NCI-H2029 (cell line): ENCODE measurements around the gene NUDT5.
"Not testable (repeated sequence)": the region's sequence is repeated elsewhere in the genome, so short reads cannot be mapped to it uniquely, and the experiment has no call there.

Source experiments
- DNase-seq: peaks from one replicate; lab custom pipeline; 2025; lab: John Stamatoyannopoulos, UW

The NUDT5 gene

GRCh38 chr10:12195603-12196506 lies at the start of gene NUDT5, which contains the start of gene CDC123:
Gene NUDT5, minus strand, starts transcription at chr10:12195891. Its CDS starts 9,600 bp downstream, at chr10:12186291.
Gene CDC123, plus strand, starts transcription at chr10:12196188. Its CDS starts 58 bp downstream, at chr10:12196246.
- peak; percentile 66 for DNase-seq

GRCh38 chr10:12243864-12244620 lies 48.4 kb upstream of the NUDT5 start:
- DNase-seq, result no peak

DNA sequence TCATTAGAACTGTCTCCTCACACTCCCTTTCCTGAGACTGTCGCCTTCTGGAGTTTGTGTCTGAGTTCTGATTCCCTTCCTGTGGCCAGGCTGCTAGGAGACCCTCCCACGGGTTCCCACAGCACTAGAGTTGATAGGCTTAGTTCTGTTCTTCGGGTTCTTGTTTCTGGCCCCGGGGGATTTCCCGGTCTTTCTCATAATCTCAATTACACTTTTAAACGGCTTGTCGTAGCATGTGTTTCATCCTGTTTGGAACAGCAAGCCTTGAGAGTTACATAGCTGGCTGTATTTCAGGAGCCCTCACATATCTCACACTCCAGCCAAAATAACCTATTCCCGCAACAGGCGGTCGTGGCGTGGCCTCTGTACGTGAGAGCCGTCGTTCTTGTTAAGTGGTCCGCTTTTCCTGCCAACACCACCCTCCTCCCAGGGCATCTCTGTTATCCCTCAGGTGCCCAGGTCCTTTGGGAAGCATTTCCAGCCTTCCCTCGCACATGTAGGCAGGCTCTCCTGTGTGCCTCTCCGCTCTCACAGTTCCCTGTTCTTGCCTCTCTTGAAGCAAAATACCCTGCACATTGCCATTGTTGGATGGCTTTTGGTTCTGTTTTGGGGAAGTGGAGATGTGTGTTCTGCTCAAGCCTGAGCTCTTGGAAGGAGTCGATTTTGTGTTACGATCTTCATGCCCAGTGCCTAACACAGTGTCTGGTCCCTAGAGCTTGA lies 46.3 kb upstream of the NUDT5 start:
- no peak for DNase-seq

- no peak for DNase-seq
Measured at GRCh38 chr10:12238821-12239220, 43.1 kb upstream of the NUDT5 start.

DNA sequence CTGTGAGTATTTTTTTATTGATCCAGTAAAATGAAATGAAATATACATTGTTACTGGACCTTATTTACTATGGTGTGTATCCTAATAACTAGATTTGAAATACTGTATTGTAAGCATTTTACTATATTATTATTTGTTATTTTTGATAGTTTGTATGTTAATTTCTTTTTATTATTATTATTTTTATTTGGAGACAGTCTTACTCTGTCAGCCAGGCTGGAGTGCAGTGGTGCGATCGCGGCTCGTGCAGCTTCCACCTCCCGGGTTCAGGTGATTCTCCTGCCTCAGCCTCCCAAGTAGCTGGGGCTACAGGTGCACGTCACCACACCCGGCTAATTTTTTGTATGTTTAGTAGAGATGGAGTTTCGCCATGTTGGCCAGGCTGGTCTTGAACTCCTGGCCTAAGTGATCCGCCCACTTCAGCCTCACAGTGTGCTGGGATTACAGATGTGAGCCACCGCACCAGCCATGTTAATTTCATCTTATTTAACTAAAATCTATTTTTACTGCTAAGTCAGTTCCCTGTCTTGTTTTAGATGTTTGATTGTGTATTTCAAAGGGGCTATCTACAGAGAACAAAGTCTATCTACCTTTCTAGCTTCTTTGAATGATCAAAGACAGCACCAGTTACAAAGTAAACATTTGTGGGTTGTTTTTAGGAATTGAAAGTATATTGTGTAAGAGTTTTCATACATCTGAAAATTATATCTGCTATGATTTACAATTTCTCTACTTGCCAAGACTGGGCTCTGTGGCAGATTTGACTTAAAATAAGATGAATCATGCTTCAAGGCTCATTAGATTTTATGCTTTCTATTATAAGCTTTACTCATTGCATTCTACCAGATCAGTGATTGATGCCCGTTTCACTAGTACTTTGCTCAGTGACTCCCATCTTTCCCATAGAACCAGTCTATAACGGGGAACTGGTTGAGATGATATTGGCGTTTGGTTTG lies 41.9 kb upstream of the NUDT5 start:
- DNase-seq, result no peak

DNA sequence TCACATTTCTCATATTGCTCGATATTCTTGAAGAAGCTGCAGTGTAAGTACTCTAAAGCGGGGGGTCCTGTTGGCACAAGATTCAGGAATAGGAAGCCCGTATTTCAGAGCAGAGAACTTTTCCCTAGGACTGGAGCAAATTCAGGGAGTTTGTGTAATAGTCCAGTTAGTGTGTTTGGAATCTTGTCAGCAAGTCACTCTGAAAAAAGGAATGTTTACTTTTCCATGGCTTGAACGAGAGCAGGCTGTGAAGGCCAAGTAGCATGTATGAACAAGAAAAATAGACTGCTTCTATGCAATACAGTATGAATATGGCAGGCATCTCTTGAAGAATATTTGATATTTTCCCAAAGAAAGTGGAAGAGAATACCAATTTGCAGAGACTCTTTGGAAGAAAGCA lies 40.1 kb upstream of the NUDT5 start:
- DNase-seq, result no peak

DNA sequence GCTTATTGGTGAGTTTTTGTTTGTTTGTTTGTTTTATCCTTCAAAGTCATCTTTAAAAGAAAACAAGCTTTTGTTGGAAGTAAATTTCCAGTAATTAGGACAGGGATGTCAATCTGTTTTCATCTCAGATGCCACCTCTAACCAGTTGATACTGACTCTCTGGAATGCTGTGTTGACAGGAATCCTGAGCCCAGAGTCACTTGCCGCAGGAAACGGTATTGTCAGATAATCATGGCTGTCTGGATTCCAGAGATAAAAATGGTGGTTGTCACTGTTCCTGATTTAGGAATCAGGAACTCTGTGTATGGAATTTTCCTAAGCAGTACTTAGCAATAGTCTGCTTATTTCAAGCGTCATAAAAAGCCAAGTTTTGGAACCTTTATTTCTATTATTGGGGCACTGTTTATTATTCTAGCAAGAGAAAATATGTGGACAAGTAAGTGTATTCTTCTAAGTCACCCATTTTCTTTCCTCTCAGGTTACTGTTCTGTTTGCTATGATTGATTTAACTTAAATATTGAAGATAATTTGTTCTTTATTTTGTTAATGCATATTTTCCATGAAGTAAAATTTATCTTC lies 39.5 kb upstream of the NUDT5 start:
- no peak for DNase-seq

GRCh38 chr10:12234687-12235086 lies 39.0 kb upstream of the NUDT5 start:
- not testable (repeated sequence) for DNase-seq

GRCh38 chr10:12228851-12229250 lies 33.2 kb upstream of the NUDT5 start:
- DNase-seq, result no peak

DNA sequence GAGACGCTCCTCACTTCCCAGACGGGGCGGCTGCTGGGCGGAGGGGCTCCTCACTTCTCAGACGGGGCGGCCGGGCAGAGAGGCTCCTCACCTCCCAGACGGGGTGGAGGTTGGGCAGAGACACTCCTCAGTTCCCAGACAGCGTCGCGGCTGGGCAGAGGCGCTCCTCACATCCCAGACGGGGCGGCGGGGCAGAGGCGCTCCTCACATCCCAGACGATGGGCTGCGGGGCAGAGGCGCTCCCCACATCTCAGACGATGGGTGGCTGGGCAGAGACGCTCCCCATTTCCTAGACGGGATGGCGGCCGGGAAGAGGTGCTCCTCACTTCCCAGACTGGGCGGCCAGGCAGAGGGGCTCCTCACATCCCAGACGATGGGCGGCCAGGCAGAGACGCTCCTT lies 30.7 kb upstream of the NUDT5 start:
- DNase-seq, result not testable (repeated sequence)

DNA sequence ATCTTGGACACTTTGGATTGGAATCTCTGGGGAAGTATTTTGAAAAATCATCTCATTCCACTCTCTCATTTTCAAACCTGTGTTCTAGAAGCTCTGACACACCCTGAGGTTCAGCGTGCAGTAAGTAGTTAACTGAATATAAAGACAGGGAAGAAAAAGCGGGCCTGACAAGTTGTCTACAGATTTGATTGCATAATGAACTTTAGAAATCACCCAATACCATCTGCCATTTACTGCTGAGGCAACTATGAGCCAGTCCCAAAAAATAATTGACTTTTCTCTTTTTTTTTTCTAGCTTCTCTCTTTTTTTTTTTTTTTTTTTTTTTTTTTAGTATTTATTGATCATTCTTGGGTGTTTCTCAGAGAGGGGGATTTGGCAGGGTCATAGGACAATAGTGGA lies 29.8 kb upstream of the NUDT5 start:
- no peak for DNase-seq

DNA sequence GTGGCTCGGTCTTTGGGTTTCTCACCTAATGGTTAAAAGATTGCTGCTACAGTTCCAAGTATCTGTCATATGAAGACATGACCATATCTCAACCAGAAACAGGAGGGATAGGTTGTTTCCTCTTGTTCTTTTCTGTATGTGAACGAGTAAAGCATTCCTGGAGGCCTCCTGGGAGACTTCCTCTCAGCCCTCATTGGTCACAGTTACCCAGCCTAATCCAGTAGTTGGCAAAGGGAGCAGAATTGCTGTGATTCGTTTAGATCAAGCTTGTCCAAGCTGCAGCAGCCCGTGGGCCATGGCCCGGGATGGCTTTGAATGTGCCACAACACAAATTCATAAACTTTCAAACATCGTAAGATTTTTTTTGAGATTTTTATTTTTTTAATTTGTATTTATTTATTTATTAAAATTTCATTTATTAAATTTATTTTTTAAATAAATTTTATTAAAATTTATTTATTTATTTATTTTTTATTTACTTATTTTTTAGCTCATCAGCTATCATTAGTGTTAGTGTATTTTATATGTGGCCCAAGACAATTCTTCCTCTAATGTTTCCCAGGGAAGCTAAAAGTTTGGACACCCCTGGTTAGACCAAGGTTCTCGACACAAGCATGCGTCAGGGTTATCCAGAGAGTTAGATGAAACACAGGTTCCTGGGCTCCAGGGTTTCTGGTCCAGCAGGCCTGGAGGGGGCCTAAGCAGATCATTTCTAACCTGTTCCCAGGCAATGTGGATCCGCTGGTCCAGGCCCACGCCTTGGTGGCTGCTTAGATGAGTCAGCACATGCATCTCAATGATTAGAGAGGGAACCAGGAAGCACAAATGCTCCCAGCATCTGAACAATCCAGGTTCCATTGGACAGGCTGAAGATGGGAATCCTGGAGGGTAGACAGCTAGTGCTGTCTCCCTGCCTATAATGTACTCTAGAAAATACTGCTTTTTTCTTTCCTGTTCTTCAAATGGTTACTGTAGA lies 25.9 kb upstream of the NUDT5 start:
- DNase-seq, result no peak

DNA sequence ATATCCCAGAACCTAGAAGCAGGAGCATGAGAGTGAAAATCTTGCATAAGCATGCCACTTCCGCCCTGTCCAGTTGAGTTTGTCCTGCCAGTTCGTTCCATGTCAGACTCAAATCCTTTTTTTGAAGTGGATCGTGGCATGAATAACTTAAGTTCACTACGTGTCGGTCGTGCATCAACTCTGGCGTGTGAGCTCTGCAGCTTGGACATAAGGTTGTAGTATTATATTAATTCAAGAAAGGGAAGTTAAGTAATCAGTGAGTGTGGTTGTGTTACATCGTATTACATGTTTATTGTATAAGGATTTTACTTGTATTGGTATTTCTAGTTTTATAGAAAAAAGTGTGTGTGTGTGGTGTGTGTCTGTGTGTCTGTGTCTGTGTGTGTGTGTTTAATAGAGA lies 23.3 kb upstream of the NUDT5 start:
- no peak for DNase-seq

DNA sequence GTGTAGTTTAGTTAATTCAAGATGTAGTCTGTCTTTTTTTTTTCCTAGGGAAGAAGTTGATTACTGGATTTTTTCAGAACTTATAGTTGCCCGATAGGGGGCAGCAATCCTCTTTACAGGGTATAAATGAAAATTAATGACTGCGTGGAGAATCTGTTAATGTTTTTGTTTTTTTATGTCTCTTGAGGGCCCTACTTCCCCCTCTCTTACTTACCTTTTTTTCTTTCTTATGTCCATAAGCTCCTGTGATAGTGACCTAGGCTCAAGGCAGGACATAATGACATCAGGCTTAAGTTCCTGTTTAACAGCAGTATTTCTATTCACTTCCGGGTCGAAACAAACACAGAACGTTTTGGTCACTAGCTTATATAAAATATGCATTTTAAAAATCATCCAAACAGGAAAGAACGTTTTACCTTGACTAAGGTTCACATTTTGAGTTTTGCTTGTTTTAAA lies 19.1 kb upstream of the NUDT5 start:
- no peak for DNase-seq

GRCh38 chr10:12214093-12214492 lies 18.4 kb upstream of the NUDT5 start:
- DNase-seq, result no peak

GRCh38 chr10:12213621-12214020 lies 17.9 kb upstream of the NUDT5 start:
- DNase-seq, result no peak

- DNase-seq, result no peak
Measured at GRCh38 chr10:12212454-12212853, 16.8 kb upstream of the NUDT5 start.

- DNase-seq, result no peak
Measured at GRCh38 chr10:12208460-12208859, 12.8 kb upstream of the NUDT5 start.

DNA sequence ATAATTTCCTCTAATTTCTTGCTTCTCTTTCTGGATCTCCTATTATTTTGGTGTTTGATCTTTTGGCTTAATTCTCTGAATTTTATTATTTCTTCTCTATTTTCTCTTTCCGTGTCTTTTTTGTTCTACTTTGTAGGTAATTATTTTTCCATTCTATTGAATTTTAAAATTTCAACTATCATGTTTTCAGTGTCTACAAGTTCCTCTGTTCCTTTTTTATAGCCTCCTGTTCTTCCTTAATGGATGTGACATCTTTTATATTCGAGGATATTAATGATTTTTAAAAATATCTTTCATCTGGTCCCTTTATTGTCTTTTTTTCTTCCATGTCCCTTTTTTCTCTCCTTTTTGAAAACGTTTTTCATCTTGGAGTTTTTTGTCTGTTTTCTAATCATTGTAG lies 11.4 kb upstream of the NUDT5 start:
- no peak for DNase-seq

GRCh38 chr10:12205082-12205481 lies 9.4 kb upstream of the NUDT5 start:
- DNase-seq, result no peak
